ENCODE measurements around the gene QPCTL.
"Not testable (repeated sequence)": the region's sequence is repeated elsewhere in the genome, so short reads cannot be mapped to it uniquely, and the experiment has no call there.

The QPCTL gene

DNA sequence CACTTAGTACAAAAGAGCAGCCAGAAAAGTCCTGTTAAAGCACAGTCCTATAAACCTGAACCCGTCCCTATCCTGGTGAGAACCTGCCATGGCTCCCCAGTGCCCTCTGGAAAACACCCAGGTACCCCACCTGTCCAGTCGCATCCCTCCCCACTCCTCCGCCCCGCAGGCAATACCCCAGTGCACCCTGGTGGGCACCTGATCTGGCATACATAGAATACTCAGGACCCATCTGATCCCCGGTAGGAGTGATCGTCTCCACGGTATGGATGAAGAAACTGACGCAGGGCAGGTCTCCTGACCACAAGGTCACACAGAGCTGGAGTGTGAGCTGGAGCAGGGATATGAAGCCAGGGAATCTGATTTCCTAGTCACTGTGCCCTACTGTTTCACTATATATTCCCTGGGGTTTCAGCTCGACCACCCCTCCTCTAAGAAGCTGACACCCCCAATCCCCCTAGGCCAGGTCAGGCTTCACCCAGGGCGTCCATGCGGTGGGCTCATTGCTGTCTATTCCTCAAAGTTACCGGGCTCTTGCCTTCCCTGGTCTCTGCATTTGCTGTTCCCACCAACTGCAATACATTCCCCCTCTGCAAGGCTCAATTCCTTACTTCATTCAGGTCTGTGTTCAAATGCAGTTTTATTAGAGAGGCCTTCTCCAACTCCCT lies 25.7 kb downstream of the QPCTL start:
- DNase-seq, result no peak

DNA sequence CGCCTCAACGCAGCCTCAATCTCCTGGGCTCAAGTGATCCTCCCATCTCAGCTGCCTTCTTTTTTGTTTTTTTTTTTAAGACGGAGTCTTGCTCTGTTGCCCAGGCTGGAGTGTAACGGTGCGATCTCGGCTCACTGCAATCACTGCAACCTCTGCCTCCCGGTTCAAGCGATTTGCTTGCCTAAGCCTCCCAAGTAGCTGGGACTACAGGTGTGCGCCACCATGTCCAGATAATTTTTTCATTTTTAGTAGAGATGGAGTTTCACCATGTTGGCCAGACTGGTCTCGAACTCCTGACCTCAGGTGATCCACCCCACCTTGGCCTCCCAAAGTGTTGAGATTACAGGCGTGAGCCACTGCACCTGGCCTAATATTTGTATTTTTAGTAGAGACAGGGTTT lies 27.6 kb downstream of the QPCTL start:
- DNase-seq, result not testable (repeated sequence)

- not testable (repeated sequence) for DNase-seq
These were observed 36.2 kb downstream of the QPCTL start for GRCh38 chr19:45728683-45729082.

DNA sequence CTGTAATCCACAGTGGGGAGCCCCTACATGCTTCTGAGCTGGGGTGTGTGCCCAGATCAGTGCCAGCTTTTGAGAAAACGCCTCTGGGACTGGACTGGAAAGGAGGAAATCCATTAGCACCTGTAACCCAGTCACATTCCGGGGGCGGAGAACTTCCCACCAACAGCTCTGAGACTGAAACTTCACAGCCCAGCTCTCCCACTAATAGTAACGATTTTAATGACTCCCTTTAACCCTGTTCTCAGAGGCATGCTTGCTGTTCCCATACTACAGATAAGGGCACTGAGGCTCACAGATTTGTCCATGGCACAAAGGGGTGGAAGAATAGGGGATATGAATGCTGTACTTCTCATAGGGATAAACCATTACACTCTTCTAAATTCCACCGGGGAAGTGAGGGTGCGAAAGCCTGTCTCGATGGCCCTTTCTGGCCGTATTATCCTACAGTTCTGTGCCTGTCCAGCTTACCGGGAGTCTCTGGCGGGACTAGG lies 37.4 kb downstream of the QPCTL start:
- DNase-seq, result no peak

DNA sequence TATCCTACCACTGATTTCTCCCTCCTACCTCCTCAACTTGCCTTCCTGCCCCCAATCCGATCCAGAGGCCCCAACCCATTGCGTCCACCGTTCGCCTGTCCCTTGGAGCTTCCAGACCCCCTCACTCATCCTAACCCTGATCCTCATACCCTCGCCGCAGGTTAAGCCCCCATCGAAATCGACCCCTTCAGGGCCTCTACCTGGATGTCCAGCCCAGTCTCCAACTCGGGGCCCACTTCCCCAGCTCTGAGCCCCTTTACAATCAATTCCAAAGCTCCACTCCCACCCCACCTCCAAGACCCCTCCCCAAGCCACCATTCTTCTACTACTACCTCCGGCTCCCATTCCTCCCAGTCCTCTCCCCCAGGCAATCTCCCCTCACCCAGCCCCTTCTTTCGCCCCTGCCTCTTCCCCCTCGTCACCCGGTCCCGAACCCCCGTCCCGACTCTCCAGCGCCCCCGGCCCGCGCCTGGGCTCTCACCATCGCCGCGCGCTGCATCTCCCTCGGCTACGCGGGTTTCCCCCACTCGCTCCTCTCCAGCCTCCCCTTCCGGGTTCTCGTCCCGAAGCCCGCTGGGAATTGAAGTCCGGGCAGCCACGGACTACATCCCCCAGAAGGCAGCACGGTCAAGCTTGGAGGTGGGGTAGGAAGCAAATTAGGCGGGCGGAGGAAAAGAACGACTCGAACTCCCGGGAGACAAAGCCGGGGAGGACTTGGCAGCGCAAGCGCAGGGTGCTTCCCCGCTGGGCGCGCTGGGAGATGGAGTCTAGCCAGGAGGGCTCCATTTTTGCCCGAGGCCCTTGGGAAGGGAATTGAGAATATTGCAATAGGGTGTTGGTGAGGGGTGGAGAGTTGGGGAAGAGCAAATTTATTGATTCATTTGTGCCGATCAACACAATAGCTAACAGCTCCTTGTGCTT lies 38.2 kb downstream of the QPCTL start, which contains the start of gene FBXO46:
Gene FBXO46, minus strand, starts transcription at position 529 of the 921 bp plus-strand sequence. CDS start 17,401 bp downstream, outside the sequence.
- peak; percentile 97 for DNase-seq

DNA sequence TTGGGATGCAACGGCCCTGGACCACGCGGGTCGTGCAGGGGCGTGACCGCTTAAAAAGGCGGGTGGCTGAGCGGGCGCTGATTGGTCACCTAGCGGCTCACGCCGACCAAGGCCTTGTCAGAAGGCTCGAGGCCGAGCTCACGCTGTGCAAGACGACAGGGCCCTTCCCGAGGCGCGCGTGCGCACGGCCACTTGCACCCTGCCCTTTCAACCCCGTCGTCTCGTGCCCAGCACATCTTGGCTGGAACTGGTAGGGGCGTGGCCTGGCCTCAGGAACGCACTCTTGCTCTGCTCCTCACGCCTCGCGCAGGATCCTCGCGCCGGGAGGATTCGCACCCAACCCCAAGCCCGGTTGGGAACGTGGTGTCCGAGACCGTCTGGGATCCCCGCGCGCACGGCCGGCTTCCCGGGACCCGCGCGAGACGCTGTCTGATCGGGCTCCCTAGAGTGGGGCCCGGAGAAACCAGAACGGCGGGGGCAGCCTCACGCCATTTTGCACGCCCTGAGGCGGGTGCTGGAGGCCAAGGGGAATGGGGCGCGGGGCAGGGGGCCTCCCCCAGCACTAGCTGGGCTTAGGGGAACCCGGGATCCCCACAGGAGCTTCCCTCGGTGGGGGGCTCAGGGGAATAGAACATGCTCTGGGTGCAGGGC lies 40.8 kb downstream of the QPCTL start, which contains the start of gene MEIOSIN:
Gene MEIOSIN, plus strand, starts transcription at position 280 of the 651 bp plus-strand sequence. CDS start 1,938 bp downstream, outside the sequence.
- no peak for DNase-seq

- DNase-seq, result no peak
These were observed 47.3 kb downstream of the QPCTL start for GRCh38 chr19:45739498-45740439.

DNA sequence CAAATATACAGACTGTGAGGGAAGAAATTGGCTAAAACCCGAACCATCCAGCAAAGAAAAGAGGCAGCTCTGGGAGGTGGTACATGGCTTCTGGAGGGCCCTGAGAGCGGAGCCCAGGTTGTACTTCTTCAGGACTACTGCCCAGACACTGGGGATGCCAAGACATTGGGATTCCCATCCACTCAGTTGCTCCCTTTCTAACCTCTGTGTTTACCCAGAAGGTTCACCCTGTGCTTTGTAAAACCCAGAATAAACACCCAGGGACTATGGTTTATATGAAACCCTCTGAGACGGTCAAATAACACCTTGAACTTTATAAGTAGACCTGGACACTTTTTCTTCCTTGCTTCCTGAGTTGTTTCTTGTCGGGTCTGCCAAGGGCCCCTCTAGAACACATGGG lies 50.5 kb downstream of the QPCTL start:
- DNase-seq, result no peak

DNA sequence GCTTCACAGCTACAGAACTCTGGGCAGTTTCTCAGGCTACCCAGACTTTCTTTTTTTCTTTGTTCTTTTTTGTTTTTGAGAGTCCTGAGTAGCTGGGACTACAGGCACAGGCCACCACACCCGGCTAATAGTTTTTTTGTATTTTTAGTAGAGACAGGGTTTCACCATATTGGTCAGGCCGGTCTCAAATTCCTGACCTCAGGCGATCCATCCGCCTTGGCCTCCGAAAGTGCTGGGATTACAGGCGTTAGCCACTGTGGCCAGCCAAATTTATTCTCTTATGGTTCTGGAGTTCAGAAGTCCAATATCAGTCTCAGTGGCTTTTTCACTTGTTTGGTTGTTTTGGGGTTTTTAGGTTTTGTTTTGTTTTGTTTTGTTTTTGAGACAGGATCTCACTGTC lies 53.1 kb downstream of the QPCTL start:
- DNase-seq, result no peak

GRCh38 chr19:45746866-45747265 lies 54.4 kb downstream of the QPCTL start:
- DNase-seq, result no peak

- no peak for DNase-seq
These were observed 55.0 kb downstream of the QPCTL start for GRCh38 chr19:45747513-45747912.

GRCh38 chr19:45751483-45751882 lies 59.0 kb downstream of the QPCTL start:
- not testable (repeated sequence) for DNase-seq

DNA sequence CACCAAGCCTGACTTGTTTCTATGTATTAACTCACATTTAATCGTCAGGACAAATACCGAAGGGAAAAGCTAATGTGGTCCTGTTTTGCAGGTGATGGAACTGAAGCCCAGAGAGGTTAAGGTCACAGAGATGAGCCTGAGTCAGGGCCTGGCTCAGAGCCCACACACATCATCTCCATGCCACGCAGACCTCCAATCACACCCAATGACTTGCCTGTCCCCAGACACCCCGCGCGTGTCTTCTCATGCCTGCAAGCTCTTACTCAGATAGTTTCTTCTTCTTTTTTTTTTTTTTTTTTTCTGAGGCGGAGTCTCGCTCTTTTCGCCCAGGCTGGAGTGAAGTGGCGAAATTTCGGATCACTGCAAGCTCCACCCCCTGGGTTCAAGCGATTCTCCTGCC lies 60.2 kb downstream of the QPCTL start:
- no peak for DNase-seq

GRCh38 chr19:45753548-45753947 lies 61.1 kb downstream of the QPCTL start:
- no peak for DNase-seq

All from retina (tissue), 1 donor.